Activated naive CD4-positive, alpha-beta T cell treated with anti-CD3 and anti-CD28 coated beads, Interleukin-2, amount 50 U/mL, for 72 hours (primary cell): ENCODE measurements around the gene CCL8. TPM values are rescaled to one million over a fixed set of nuclear protein-coding genes. Genes with fewer than 3 reads are reported as not detected.
"Not testable (repeated sequence)": the region's sequence is repeated elsewhere in the genome, so short reads cannot be mapped to it uniquely, and the experiment has no call there.

Source experiments
- ATAC-seq, 2 donors: fragments of 150-1000 bp; cut with Tn5 transposase; 2 replicates each; pipeline ENCODE4 v1.10.0; 2021; ENCODE audit warnings: mild to moderate bottlenecking in 2 of 2, moderate library complexity in 2 of 2
- DNase-seq, 2 donors: peaks; one replicate each; pipeline ENCODE4 v3.0.0; 2021 to 2022; ENCODE audit warnings: low spot score in 2 of 2
- H3K27ac Mint-ChIP-seq, 2 donors: one replicate each; pipeline ENCODE4 v1.8.0; 2022; ENCODE audit warnings: mild to moderate bottlenecking in 2 of 2, mixed read lengths in 2 of 2
- H3K36me3 Mint-ChIP-seq, 2 donors: one replicate each; pipeline ENCODE4 v1.8.0; 2022; ENCODE audit warnings: mixed read lengths in 2 of 2
- H3K9me3 Mint-ChIP-seq, 2 donors: one replicate each; pipeline ENCODE4 v1.8.0; 2022; ENCODE audit warnings: mixed read lengths in 2 of 2
- total RNA-seq, 2 donors: library from RNA; stranded (reverse); gene quantifications; one replicate each; pipeline ENCODE4 v1.2.3, GENCODE V29; 2022

Gene CCL8
- total RNA-seq, 2 donors from 2014 or later, result not detected

DNA sequence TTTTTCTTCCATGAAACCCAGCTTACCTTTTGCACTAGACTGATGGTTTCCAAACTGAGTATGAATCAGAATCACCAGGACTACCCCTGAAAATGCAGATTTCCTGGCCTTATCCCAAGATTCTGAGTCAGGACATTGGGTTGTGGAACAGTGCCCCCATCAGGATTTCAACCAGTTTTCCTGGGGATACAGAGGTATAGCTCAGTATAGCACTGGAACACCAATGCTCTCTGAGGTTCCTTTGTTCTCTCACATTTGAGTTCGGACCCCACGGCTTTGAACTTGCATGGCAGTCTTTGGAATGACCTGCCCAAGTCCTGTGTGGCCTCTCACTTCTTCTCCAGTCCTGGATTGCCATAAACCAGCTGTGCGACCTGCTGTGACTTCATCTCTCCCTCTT, 12.8 kb upstream of the CCL8 start:
- H3K9me3 Mint-ChIP-seq, result no peaks in the 10 kb centered on the region
- ATAC-seq (no peak), DNase-seq (no peak)
- H3K27ac Mint-ChIP-seq, result no peak overlapping the region
- no peaks in the 10 kb centered on the region for H3K36me3 Mint-ChIP-seq

DNA sequence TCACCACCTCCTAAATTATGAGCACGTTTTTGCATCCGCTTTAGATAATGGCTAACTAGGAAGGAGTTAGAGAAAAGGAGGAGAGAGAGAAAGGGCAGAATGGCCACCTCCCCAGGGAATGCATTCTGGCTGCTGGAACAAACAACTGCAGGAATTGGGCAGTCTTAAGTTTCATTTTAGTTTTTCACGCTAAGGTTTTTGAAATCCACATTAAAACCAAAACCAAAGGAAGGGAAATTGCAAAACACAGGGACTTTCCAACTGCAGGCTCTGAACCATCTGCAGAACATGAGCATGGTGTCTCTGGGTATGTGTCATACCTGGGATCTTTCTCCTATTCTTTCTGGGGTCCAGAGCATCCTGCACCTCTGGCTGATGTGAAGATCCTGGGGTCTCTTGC, 12.1 kb upstream of the CCL8 start:
- Mint-ChIP-seq H3K27ac (no peak overlapping the region), H3K9me3 (no peaks in the 10 kb centered on the region), H3K36me3 (no peaks in the 10 kb centered on the region)
- peak in 1 of 2 donors; percentile 71 for ATAC-seq
- DNase-seq, result no peak

DNA sequence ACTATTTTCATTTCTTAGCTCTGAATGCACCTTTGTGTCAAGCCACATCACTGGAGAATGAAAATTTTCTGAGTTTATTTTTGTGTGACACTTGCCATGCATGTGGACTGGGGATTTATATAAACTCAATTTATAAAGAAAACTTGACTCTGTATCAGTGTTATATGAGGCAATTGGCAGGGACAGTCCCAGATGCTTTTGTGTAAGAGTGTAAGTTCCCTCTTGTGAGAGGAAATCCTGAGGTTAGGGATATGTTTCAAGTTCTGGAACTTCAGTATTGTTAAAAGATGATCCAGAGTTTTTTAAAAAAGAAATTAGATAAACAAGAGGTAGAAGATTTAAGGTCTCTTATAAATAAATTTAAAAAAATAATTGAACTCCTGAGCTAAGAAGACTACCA, 10.9 kb upstream of the CCL8 start:
- H3K9me3 Mint-ChIP-seq, result no peaks in the 10 kb centered on the region
- no peak for DNase-seq
- H3K36me3 Mint-ChIP-seq, result no peaks in the 10 kb centered on the region
- no peak for ATAC-seq
- no peak overlapping the region for H3K27ac Mint-ChIP-seq

DNA sequence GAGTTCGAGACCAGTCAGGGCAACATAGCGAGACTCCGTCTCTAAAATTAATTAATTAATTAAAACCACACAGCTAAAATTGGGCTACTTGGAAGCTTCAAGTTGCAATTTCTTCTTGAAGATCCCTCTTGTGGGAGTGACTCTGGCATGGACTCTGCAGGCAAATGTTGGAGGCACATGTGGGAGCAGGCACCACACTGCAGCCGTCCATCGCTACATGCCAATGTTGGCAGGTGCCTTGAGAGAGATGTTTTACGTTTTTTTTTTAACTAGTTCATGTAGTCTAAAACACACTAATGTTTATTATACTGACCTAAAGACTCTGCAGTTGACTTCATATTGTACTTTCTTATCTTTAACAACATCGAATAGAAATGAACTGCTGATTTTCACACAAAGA, 7.9 kb upstream of the CCL8 start:
- no peaks in the 10 kb centered on the region for H3K9me3 Mint-ChIP-seq
- DNase-seq, result no peak
- no peaks in the 10 kb centered on the region for H3K36me3 Mint-ChIP-seq
- no peak for ATAC-seq
- H3K27ac Mint-ChIP-seq, result no peak overlapping the region

DNA sequence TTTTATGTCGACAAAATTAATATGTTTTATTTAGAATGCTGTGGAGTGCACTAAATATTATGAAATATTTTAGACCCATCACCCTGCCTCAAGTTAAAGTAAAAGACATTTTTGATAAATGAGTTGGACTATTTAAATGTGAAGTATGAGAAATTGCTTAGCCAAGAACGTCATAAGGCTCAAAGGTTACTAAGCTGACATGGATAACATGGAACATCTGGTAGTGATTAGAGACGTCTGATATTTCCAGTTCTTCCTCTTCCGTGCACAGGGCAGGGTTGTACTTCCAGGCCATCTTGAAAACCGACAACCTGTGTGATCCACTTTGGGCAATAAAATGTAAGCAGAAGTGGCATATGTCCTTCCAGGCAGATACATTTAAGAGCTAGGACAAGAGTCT, 7.2 kb upstream of the CCL8 start:
- Mint-ChIP-seq H3K9me3 (no peaks in the 10 kb centered on the region), H3K36me3 (no peaks in the 10 kb centered on the region), H3K27ac (no peak overlapping the region)
- DNase-seq (no peak), ATAC-seq (no peak)

DNA sequence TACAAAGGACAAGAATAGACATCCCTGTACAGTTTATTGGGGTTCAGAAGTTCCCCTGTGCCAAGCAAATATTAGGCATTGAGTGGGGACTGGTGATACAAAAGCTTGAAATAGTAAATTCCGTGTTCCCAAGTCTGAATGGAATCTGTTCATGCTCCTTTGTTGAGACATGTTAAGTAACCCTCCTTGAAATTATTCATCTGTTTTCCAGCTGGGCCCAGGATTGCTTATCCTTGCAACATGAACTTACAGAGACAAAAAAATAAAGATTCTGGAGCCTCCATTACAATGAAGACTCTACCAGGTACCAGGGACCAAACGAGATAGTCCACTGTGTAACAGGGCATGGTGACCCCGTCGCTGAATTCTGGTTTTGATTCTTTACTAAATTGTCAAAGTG, 6.1 kb upstream of the CCL8 start:
- ATAC-seq, result no peak
- no peaks in the 10 kb centered on the region for H3K36me3 Mint-ChIP-seq

DNA sequence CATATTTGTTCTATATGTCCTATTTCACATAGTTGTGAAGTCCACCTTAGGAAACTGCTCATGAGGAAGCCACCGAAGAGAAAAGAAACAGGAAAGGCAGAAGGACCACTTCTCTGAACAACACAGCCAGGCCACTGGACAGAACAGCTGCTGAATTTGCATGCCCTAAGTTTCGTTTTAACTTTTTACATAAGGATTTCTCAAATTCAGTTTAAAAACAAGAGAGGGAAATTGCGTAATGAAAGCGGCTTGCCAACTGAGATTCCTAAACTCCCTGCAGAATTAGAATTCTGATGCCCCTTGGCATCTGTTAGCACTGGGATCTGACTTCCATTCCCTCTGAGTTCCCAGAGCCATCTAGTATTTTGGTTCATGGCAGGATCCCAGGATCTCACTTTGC, 5.0 kb upstream of the CCL8 start:
- Mint-ChIP-seq H3K36me3 (no peaks in the 10 kb centered on the region), H3K27ac (no peak overlapping the region), H3K9me3 (peaks cover 0 to 4% of the 10 kb centered on the region in 2 donors)
- DNase-seq (no peak), ATAC-seq (no peak)

More for the DNA sequence above, 6.1 kb upstream of the CCL8 start:
- no peak for DNase-seq
- H3K9me3 Mint-ChIP-seq, result peaks cover 0 to 4% of the 10 kb centered on the region in 2 donors
- H3K27ac Mint-ChIP-seq, result no peak overlapping the region

DNA sequence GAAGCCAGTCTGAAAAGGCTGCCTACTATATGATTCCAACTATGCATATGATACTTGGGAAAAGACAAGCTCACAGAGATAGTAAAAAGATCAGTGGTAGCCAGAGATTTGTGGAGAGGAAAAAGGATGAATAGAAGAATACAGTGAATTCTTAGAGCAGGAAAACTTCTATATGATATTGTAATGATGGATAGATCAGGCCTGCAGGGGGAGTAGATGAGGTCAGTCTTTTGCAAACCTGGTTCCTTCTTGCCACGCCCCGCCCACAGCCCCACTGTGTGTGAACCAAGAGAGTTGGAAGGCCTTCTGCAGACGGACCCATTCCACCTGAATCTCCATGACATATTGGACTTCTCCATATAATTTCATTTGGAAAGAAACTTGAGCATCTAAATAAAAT, 761 bp upstream of the CCL8 start:
- DNase-seq (no peak), ATAC-seq (no peak)
- H3K36me3 Mint-ChIP-seq, result no peaks in the 10 kb centered on the region
- peaks cover 0 to 4% of the 10 kb centered on the region in 2 donors for H3K9me3 Mint-ChIP-seq
- H3K27ac Mint-ChIP-seq, result no peak overlapping the region

DNA sequence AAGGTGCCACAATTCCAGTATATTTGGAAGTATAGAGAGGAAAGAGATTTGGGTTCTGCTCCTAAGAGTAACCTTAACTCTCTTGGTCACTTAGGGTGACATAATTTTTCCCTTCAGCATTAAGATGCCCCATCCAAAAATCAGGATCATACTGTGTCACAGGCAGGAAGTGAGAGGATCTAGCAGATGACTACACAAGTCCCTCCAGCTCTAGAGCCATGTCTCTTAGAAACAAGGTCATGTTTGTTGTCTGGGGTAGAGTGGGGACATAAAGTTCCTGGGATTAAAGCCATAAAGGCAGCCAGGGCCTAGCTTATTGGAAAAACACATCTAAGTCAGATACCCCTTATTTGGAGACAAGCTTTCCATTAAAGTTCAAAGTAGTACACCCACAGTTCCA, 2.7 kb downstream of the CCL8 start:
- ATAC-seq (no peak), DNase-seq (no peak)
- H3K9me3 Mint-ChIP-seq, result peaks cover 10% of the 10 kb centered on the region in 2 donors
- H3K36me3 Mint-ChIP-seq, result peaks cover 7 to 12% of the 10 kb centered on the region in 2 donors
- H3K27ac Mint-ChIP-seq, result no peak overlapping the region

DNA sequence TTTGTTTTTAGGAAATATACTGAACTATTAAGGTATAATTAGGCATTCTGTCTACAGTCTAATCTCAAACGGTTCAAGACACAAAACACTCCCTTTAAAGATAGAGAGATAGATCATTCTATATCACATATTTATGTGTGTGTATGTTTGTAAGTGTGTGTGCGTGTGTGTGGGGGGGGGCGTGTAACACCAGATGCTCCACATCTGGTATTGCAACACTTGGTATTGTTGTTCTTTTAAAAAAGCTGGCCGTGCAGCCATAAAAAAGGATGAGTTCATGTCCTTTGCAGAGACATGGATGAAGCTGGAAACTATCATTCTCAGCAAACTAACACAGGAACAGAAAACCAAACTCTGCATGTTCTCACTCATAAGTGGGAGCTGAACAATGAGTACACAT, 8.3 kb downstream of the CCL8 start:
- H3K27ac Mint-ChIP-seq, DNase-seq, ATAC-seq: not testable (repeated sequence)
- H3K9me3 Mint-ChIP-seq, result peaks cover 6 to 10% of the 10 kb centered on the region in 2 donors
- H3K36me3 Mint-ChIP-seq, result peaks cover 7 to 12% of the 10 kb centered on the region in 2 donors

DNA sequence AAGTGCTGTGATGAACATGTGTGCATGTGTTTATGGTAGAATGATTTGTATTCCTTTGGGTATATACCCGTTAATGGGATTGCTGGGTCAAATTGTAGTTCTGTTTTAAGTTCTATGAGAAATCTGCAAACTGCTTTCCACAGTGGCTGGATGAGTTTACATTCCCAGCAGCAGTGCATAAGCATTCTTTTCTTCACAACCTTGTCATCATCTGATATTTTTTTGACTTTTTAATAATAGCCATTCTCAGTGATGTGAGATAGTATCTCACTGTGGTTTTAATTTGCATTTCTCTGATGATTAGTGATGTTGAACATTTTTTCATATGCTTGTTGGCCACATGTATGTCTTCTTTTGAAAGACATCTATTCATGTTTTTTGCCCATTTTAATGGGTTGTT, 18.5 kb downstream of the CCL8 start:
- no peak overlapping the region for H3K27ac Mint-ChIP-seq
- H3K36me3 Mint-ChIP-seq, result no peaks in the 10 kb centered on the region
- DNase-seq (no peak), ATAC-seq (no peak)
- no peaks in the 10 kb centered on the region for H3K9me3 Mint-ChIP-seq

DNA sequence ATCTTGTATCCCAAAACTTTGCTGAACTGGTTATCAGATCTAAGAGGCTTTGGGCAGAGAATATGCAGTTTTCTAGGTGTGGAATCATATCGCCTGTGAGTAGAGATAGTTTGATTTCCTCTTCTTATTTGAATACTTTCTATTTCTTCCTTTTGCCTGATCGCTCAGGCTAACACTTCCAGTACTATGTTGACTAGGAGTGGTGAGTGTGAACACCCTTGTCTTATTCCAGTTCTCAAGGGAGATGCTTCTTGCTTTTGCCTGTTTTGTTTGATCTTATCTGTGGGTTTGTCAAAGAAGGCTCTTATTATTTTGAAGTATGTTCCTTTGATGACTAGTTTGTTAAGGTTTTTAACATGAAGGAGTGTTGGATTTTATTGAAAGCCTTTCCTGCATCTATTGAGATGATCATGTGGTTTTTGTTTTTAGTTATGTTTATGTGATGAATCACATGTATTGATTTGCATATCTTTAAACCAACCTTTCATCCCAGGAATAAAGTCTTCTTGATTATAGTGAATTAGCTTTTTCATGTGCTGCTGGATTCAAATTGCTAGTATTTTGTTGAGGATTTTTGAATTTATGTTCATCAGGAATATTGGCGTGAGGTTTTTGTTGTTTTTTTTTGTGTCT, 20.0 kb downstream of the CCL8 start:
- Mint-ChIP-seq H3K27ac (no peak overlapping the region), H3K36me3 (no peaks in the 10 kb centered on the region), H3K9me3 (no peaks in the 10 kb centered on the region)
- no peak for ATAC-seq
- no peak for DNase-seq

DNA sequence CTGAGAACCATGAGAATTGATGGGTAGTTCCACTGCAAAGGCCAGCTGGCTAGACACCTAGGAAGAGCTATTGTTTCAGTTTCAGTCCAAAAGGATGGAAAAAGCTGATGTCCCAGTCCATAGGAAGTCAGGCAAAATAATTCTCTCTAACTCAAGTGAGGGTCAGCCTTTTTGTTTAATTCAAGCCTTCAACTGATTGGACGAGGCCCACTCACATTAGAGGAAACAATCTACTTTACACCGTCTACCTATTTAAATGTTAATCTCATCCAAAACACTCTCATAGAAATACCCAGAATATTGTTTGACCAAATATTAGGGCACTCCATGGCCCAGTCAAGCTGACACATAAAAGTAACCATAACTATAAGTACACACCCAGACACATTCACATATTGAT, 22.7 kb downstream of the CCL8 start:
- no peak for ATAC-seq
- no peak for DNase-seq
- Mint-ChIP-seq H3K9me3 (no peaks in the 10 kb centered on the region), H3K36me3 (no peaks in the 10 kb centered on the region), H3K27ac (no peak overlapping the region)

DNA sequence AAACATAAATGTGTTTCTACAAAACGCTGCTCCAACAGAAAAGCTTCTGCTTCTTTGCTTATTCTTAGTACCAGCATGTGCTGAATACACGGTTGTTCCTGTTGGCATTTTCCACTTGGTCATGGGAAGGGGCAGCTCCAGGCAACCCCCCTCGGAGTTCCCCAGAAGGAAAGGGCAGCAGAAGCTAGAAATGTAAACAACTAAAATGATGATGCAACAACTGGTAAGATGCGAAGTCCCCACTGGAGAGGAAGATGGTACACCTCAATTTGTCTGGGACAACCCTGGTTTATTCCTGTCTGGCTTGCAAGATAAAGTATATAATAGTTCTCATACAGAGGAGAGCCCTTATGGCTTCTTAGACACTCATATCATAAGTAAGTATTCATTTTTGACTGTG, 27.8 kb downstream of the CCL8 start:
- Mint-ChIP-seq H3K9me3 (no peaks in the 10 kb centered on the region), H3K27ac (no peak overlapping the region), H3K36me3 (no peaks in the 10 kb centered on the region)
- DNase-seq (no peak), ATAC-seq (no peak)

DNA sequence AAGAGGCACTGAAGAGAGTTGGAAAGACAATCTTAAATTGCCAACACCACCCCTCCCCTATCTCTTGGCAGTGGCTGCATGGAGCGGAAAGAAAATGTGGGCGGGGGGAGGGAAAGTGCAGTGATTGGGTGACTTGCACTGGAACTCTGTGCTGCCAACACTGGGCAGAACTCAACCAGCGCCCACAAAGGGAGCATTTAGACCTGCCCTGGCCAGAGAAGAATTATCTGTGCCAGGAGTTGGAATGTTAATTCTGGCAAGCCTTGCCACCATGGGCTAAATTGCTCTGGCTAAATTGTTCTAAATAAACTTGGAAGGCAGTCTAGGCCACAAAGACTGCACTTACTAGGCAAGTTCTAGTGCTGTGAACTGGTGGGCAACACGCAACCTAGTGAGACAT, 30.5 kb downstream of the CCL8 start:
- no peaks in the 10 kb centered on the region for H3K9me3 Mint-ChIP-seq
- H3K36me3 Mint-ChIP-seq, result no peaks in the 10 kb centered on the region
- ATAC-seq (no peak), DNase-seq (no peak)
- no peak overlapping the region for H3K27ac Mint-ChIP-seq

DNA sequence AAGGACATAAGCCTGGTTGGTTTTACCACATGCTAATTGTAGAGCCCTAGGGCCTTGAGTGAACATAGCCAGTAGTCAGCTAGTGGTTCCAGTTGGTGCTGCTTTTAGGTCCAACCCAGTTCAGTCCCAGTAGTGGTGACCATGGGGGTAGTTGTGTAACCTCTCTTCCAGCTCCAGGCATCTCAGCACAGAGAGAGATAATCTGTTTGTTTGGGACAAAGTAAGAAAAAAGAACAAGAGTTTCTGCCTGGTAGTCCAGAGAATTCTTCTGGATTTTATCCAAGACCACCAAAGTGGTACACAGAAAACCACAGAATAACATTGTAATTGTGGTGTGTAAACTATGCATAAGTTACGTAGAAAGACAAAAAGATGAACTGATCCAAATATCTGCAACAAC, 31.9 kb downstream of the CCL8 start:
- Mint-ChIP-seq H3K27ac (no peak overlapping the region), H3K36me3 (no peaks in the 10 kb centered on the region), H3K9me3 (no peaks in the 10 kb centered on the region)
- ATAC-seq (no peak), DNase-seq (no peak)

DNA sequence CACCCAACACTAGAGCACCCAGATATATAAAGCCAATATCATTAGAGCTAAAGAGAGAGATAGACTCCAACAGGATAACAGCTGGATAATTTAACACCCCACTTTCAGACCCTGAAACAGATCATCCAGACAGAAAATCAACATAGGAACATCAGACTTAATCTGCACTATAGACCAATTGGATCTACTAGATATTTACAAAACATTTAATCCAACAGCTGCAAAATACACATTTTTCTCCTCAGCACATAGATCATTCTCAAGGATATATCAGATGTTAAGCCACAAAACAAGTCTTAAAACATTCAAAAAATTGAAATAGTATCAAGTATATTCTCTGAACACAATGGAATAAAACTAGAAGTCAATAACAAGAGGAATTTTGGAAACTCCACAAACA, 33.0 kb downstream of the CCL8 start:
- Mint-ChIP-seq H3K27ac (no peak overlapping the region), H3K36me3 (no peaks in the 10 kb centered on the region), H3K9me3 (no peaks in the 10 kb centered on the region)
- DNase-seq, result no peak
- ATAC-seq, result no peak

DNA sequence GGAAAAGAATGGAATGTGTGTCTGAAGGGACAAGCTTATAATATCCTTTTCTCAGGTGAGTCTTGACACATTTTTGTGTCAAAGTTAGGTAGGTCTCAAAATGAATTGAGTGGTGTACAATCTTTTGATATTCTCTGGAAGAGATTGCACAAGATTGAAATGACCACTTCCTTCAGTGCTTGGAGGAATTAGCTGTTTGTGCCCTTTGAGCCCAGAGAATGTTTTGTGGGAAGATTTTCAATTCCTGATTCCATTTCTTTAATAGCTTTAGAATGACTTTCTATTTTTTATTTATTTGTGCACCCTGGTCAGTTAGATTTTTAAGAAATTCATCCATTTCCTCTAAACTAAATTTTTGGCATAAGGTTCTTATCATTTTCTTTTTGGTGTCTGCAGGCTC, 35.4 kb downstream of the CCL8 start:
- H3K9me3 Mint-ChIP-seq, result no peaks in the 10 kb centered on the region
- DNase-seq, result no peak
- no peak for ATAC-seq
- H3K36me3 Mint-ChIP-seq, result no peaks in the 10 kb centered on the region
- no peak overlapping the region for H3K27ac Mint-ChIP-seq

DNA sequence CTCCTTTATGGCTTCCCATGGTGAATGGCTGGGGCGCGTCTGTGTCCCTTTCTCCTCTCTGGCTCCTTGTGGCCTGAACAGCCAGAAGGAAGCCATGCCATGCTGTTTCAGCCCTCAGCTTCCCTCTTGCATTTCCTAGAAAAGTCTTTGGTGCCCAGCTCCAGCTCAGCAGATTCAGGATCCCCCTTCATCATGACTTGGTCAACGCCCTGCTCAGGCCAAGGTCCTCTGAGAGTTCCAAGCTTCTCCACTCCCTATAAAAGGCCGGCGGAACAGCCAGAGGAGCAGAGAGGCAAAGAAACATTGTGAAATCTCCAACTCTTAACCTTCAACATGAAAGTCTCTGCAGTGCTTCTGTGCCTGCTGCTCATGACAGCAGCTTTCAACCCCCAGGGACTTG, 37.0 kb downstream of the CCL8 start, which contains the start of gene CCL13:
TSS of gene CCL13 (plus strand) at position 287 of the 400 bp plus-strand sequence. CDS start at position 334, 47 bp downstream.
- ATAC-seq (no peak), DNase-seq (no peak)
- no peaks in the 10 kb centered on the region for H3K36me3 Mint-ChIP-seq
- H3K9me3 Mint-ChIP-seq, result no peaks in the 10 kb centered on the region
- H3K27ac Mint-ChIP-seq, result no peak within 1 kb of the TSS
